WTC11 (cell line): ENCODE results near the gene FTH1. TPM values are rescaled to one million over a fixed set of nuclear protein-coding genes. Genes with fewer than 3 reads are reported as not detected.

Experiments used
- ATAC-seq: fragments of 200-7000 bp; cut with Tn5 transposase; 2 replicates; pipeline ENCODE4 v1.10.0; 2021; ENCODE audit warnings: mild to moderate bottlenecking, moderate library complexity
- CTCF ChIA-PET: fragments of 300-600 bp; sonication (Branson Sonifier 250); formaldehyde crosslinking; loops from one replicate; lab custom pipeline; 2021; ENCODE audit warnings: antibody characterized with exemption; lab: Charles Lee
- POLR2A ChIA-PET: fragments of 350-600 bp; sonication (Branson Sonifier 250); formaldehyde crosslinking; loops from one replicate; lab custom pipeline; 2021; ENCODE audit warnings: antibody characterized with exemption; lab: Charles Lee
- DNase-seq: peaks from one replicate; pipeline ENCODE4 v3.0.0; 2021; ENCODE audit warnings: low spot score
- H3K27ac Mint-ChIP-seq: 2 replicates; pipeline ENCODE4 v1.8.0; 2021; ENCODE audit warnings: mixed read lengths
- H3K27me3 Mint-ChIP-seq: 2 replicates; pipeline ENCODE4 v1.8.0; 2021; ENCODE audit warnings: low read depth, mild to moderate bottlenecking, moderate library complexity, mixed read lengths
- H3K36me3 Mint-ChIP-seq: 2 replicates; pipeline ENCODE4 v1.8.0; 2021; ENCODE audit warnings: mixed read lengths
- H3K4me1 Mint-ChIP-seq: 2 replicates; pipeline ENCODE4 v1.8.0; 2022; ENCODE audit warnings: mixed read lengths
- H3K4me3 Mint-ChIP-seq: 2 replicates; pipeline ENCODE4 v1.8.0; 2021; ENCODE audit warnings: mild to moderate bottlenecking, moderate library complexity, mixed read lengths
- H3K9me3 Mint-ChIP-seq: 2 replicates; pipeline ENCODE4 v1.8.0; 2021; ENCODE audit warnings: mixed read lengths
- AFF4 ChIP-seq: sonication (generic); formaldehyde crosslinking; IDR thresholded peaks from 2 replicates; pipeline ENCODE4 v1.8.1; 2023; ENCODE audit warnings: mild to moderate bottlenecking, missing genetic modification reagents, borderline replicate concordance
- CDX4 ChIP-seq: fragments of 250-450 bp; sonication (Bioruptor Pico); IDR thresholded peaks from 2 replicates; pipeline ENCODE4 v1.9.0; 2021; ENCODE audit warnings: moderate library complexity, mild to moderate bottlenecking, inconsistent platforms, borderline replicate concordance
- FOXJ3 ChIP-seq: sonication (generic); formaldehyde crosslinking; IDR thresholded peaks from 2 replicates; pipeline ENCODE4 v1.9.0; 2021; ENCODE audit warnings: missing genetic modification reagents, mild to moderate bottlenecking, borderline replicate concordance
- FOXP1 ChIP-seq: sonication (generic); formaldehyde crosslinking; IDR thresholded peaks from 2 replicates; pipeline ENCODE4 v1.8.0; 2022; ENCODE audit warnings: missing genetic modification reagents, mild to moderate bottlenecking, moderate library complexity, borderline replicate concordance
- GTF2I ChIP-seq: fragments of 250-450 bp; sonication (Bioruptor Pico); conservative IDR thresholded peaks from 2 replicates; pipeline ENCODE4 v1.4.0; 2021; ENCODE audit warnings: mild to moderate bottlenecking
- HMGXB4 ChIP-seq: sonication (generic); formaldehyde crosslinking; IDR thresholded peaks from 2 replicates; pipeline ENCODE4 v1.8.1; 2023; ENCODE audit warnings: mild to moderate bottlenecking, moderate library complexity, missing genetic modification reagents
- IRF1 ChIP-seq: sonication (generic); formaldehyde crosslinking; IDR thresholded peaks from 2 replicates; pipeline ENCODE4 v1.8.0; 2023; ENCODE audit warnings: missing genetic modification reagents
- IRF2 ChIP-seq: sonication (generic); formaldehyde crosslinking; IDR thresholded peaks from 2 replicates; pipeline ENCODE4 v1.8.0; 2022; ENCODE audit warnings: low read depth, missing genetic modification reagents, borderline replicate concordance
- JUN ChIP-seq: sonication (generic); formaldehyde crosslinking; IDR thresholded peaks from 2 replicates; pipeline ENCODE4 v1.8.0; 2023; ENCODE audit warnings: mild to moderate bottlenecking, missing genetic modification reagents
- MLX ChIP-seq: sonication (generic); formaldehyde crosslinking; IDR thresholded peaks from 2 replicates; pipeline ENCODE4 v1.8.1; 2023; ENCODE audit warnings: mild to moderate bottlenecking, missing genetic modification reagents, moderate library complexity
- NFATC4 ChIP-seq: fragments of 250-450 bp; sonication (Bioruptor Pico); IDR thresholded peaks from 2 replicates; pipeline ENCODE4 v1.9.0; 2021; ENCODE audit warnings: mild to moderate bottlenecking
- NFE2L1 ChIP-seq: sonication (generic); formaldehyde crosslinking; IDR thresholded peaks from 2 replicates; pipeline ENCODE4 v1.8.1; 2023; ENCODE audit warnings: missing genetic modification reagents
- NFYB ChIP-seq: sonication (generic); formaldehyde crosslinking; conservative IDR thresholded peaks from 2 replicates; pipeline ENCODE4 v1.8.0; 2022; ENCODE audit warnings: low read depth, missing genetic modification reagents
- USF2 ChIP-seq: sonication (generic); formaldehyde crosslinking; IDR thresholded peaks from 2 replicates; pipeline ENCODE4 v1.8.1; 2023; ENCODE audit warnings: mild to moderate bottlenecking, missing genetic modification reagents, moderate library complexity
- ZBTB21 ChIP-seq: sonication (generic); formaldehyde crosslinking; IDR thresholded peaks from 2 replicates; pipeline ENCODE4 v1.8.1; 2023; ENCODE audit warnings: mild to moderate bottlenecking, missing genetic modification reagents, borderline replicate concordance
- ZBTB43 ChIP-seq: sonication (generic); formaldehyde crosslinking; IDR thresholded peaks from 2 replicates; pipeline ENCODE4 v1.8.1; 2023; ENCODE audit warnings: mild to moderate bottlenecking, missing genetic modification reagents
- ZMAT4 ChIP-seq: fragments of 250-450 bp; sonication (Bioruptor Pico); IDR thresholded peaks from 2 replicates; pipeline ENCODE4 v1.9.0; 2021; ENCODE audit warnings: mild to moderate bottlenecking
- ZNF138 ChIP-seq: sonication (generic); formaldehyde crosslinking; conservative IDR thresholded peaks from 2 replicates; pipeline ENCODE4 v1.8.1; 2022; ENCODE audit warnings: mild to moderate bottlenecking, moderate library complexity, missing genetic modification reagents
- ZNF232 ChIP-seq: sonication (generic); formaldehyde crosslinking; IDR thresholded peaks from 2 replicates; pipeline ENCODE4 v1.8.0; 2022; ENCODE audit warnings: mild to moderate bottlenecking, missing genetic modification reagents
- ZNF263 ChIP-seq: sonication (generic); formaldehyde crosslinking; IDR thresholded peaks from 2 replicates; pipeline ENCODE4 v1.8.1; 2022; ENCODE audit warnings: low read depth, mild to moderate bottlenecking, moderate library complexity, missing genetic modification reagents
- ZNF281 ChIP-seq: sonication (generic); formaldehyde crosslinking; IDR thresholded peaks from 2 replicates; pipeline ENCODE4 v1.8.0; 2023; ENCODE audit warnings: mild to moderate bottlenecking, missing genetic modification reagents
- ZNF317 ChIP-seq: sonication (generic); formaldehyde crosslinking; IDR thresholded peaks from 2 replicates; pipeline ENCODE4 v1.8.1; 2023; ENCODE audit warnings: low read depth, mild to moderate bottlenecking, moderate library complexity, missing genetic modification reagents, borderline replicate concordance
- total RNA-seq: library from RNA; stranded (reverse); gene quantifications from 3 replicates; pipeline ENCODE4 v1.2.3, GENCODE V29; 2021

The FTH1 gene
- total RNA-seq, 1 experiment from 2014 or later: 1,108 TPM

GRCh38 chr11:62010935-62011528, 43.6 kb upstream of the FTH1 start:
- ChIA-PET POLR2A (no interaction called here), CTCF (no interaction called here)
- ATAC-seq: no peak
- H3K4me1 Mint-ChIP-seq: no peaks in the 10 kb centered on the region
- no peak for DNase-seq
- no peak overlapping the region for H3K4me3 Mint-ChIP-seq
- peaks cover 9% of the 10 kb centered on the region for H3K9me3 Mint-ChIP-seq
- H3K27me3 Mint-ChIP-seq: no peaks in the 10 kb centered on the region; the same call in none of the 2 replicates
- TF ChIP-seq IRF1 (no peak), IRF2 (no peak), MLX (CRISPR knock-in tag) (no peak), NFATC4 (CRISPR knock-in tag) (no peak), ZBTB21 (CRISPR knock-in tag) (no peak), ZNF281 (no peak), JUN (CRISPR knock-in tag) (no peak), ZNF232 (CRISPR knock-in tag) (no peak), ZNF317 (CRISPR knock-in tag) (no peak), FOXJ3 (no peak), GTF2I (CRISPR knock-in tag) (no peak), ZNF138 (CRISPR knock-in tag) (no peak), ZMAT4 (CRISPR knock-in tag) (no peak), CDX4 (no peak), ZNF263 (CRISPR knock-in tag) (no peak), ZBTB43 (CRISPR knock-in tag) (no peak), HMGXB4 (no peak), NFYB (no peak)
- no peaks in the 10 kb centered on the region for H3K36me3 Mint-ChIP-seq
- no peak overlapping the region for H3K27ac Mint-ChIP-seq

GRCh38 chr11:62008193-62008592, 40.8 kb upstream of the FTH1 start:
- Mint-ChIP-seq H3K9me3 (peaks cover 9% of the 10 kb centered on the region), H3K27me3 (no peaks in the 10 kb centered on the region; the same call in none of the 2 replicates), H3K27ac (no peak overlapping the region), H3K4me3 (no peak overlapping the region), H3K36me3 (no peaks in the 10 kb centered on the region), H3K4me1 (peaks cover 4% of the 10 kb centered on the region; the same call in 1 of the 2 replicates)
- DNase-seq: no peak
- no peak for ATAC-seq
- ChIA-PET CTCF (interaction anchor here (1.0 kb wide), 1 partner anchor 110 kb away, joined by 3 read pairs; no protein-coding TSS in a partner anchor), POLR2A (no interaction called here)
- TF ChIP-seq AFF4 (CRISPR knock-in tag): no peak
- no peak for TF ChIP-seq ZMAT4 (CRISPR knock-in tag)
- no peak for TF ChIP-seq NFE2L1 (CRISPR knock-in tag)
- no peak for TF ChIP-seq ZBTB21 (CRISPR knock-in tag)
- TF ChIP-seq FOXP1 (CRISPR knock-in tag): no peak
- no peak for TF ChIP-seq USF2
